Measurements from ENCODE around the gene CBFA2T3.

Gene CBFA2T3

DNA sequence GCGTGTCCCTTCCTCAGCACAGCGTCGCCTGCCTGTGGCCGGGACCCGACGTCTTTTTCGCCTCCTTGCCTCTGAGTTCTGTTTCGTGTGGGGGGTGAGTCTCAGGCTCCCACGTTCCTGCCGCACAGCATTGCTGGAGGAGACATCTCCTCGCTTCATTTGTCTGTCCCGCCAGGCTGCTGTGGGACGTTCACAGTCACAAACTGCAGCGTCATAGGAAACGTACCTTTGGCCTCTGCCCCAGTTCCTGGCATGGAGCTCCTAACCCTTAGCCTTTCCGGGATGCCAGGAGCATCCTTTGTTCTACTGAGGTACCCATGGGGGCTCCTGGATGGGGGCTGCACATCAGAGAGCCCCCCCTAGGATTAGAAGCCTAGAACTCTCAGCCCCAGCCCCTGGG is 18.2 kb upstream of the CBFA2T3 start:
- DNase-seq, result no peak

- DNase-seq, result no peak
Observed at GRCh38 chr16:88994695-88995094, 17.7 kb upstream of the CBFA2T3 start.

- no peak for DNase-seq
Observed at GRCh38 chr16:88993946-88994600, 17.1 kb upstream of the CBFA2T3 start.

DNA sequence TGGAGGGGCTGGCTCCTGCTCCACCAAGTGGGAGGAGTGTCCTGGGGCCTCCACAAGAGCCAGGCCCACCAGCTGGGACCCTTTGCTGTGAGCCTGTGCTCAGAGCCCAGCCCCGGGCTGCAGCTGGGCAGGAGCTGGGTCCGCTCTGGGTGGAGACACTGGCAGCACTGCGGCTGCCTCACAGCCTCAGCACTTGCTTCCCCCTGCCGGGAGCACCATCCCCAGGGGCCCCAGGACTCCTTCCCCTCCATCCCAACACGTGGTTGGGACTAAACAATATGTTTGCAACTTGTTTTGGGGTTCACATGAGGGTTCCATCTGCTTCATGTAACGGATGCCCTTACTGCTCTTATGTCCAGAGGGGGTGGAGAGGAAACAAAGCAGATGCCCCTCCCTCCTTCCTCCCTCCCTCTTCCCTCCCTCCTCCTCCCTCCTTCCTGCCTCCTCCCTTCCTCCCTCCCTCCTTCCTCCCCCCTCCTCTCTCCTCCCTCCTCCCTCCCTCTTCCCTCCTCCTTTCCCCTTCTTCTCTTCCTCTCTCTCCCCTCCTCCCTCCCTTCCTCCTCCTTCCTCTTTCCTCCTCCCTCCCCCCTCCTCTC is 16.3 kb upstream of the CBFA2T3 start:
- peak; percentile 83 for DNase-seq

GRCh38 chr16:88992351-88993165 is 15.6 kb upstream of the CBFA2T3 start:
- no peak for DNase-seq

- DNase-seq, result no peak
Observed at GRCh38 chr16:88991813-88992350, 14.9 kb upstream of the CBFA2T3 start.

DNA sequence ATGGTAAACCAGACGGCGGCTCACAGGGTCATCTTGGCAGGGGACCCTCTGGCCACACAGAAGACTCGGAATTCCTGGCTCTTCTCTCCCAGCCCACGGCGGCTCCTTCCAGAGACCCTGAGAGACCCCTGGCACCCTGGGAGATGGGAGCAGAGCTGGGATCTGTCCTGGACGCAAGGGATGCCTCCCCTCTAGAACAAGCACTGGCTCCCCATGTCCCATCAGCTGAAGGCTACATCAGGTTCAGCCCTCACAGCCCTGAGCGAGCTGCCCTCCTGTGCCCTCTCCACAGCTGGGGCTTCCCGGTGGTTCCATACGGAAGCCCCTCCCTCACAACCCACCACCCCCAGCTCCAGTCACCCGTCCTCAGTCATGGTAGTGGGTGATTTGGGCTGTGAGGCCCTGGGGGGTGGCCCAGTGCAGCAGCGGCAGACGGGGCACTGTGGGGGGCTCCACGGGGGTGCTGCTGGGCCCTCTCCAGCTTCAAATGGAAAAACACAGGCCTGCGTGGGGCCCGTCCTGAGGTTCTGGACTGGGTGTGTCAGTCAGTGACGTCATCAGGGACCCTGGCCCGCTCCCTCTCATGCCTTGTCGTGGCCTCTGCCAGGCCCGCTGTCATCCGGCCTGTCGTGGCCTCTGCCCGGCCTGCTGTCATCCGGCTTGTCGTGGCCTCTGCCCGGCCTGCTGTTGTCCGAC is 13.0 kb upstream of the CBFA2T3 start:
- no peak for DNase-seq

DNA sequence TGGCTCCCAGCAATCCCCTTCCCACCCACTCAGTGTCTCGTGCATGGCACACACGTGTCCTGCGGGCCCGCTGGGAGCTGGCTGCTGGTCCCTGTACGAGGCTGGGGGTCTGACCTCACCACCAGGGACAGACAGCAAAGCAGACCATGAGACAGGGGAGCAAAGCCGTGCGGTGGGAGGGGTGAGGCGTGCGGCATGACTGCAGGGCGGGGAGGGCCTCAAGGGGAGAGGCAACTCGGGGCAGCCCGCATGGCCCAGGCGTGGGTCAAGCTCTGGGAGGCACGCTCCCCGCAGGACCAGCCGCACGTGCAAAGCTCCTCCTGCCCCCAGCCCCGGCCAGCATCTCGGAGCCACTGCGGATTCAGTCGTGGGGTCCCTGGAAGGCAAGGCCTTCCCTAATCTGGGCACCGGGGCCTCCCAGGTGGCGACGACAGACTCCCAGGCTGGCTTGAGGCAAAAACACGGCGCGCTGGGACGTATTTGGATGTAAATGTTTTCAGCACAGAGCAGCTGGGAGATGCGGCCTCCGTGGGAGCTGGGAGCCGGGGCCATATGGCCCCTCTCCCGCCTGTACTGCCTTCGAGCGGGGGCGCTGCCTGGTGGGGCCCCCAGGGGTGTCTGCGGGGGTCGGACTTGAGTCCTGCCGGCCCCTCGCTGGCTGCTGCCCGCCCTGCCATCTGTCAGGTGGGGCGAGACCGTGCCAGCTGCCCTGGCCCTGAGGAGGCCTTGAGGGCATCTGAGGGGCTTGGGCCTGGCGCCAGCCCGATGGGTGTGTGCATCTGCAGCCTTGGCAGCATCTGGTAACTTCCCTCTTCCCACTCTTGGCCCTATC is 12.2 kb upstream of the CBFA2T3 start:
- DNase-seq, result peak; percentile 96

GRCh38 chr16:88985521-88985920 is 8.5 kb upstream of the CBFA2T3 start:
- DNase-seq, result no peak

- no peak for DNase-seq
Observed at GRCh38 chr16:88983771-88984687, 7.0 kb upstream of the CBFA2T3 start.

DNA sequence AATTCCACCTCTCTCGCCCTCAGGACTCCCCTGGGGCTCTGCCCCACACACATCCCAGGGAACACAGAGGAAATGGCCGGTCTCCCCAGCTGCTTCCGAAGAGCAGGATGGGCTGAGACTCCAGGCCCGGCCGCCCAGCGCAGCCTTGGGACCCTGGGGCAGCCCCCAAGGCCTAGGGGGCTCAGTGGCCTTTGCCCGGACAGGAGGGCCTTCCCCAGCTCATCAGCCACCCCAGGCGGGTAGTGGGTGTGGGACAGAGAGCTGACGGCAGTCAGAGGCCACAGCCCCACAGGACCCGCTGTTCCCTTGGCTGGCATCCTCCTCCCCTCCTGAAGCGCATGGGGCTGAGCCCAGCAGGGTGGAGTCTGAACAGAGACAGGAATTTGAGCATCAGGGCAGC is 6.2 kb upstream of the CBFA2T3 start:
- no peak for DNase-seq

GRCh38 chr16:88982286-88983084 is 5.5 kb upstream of the CBFA2T3 start:
- DNase-seq, result no peak

GRCh38 chr16:88979353-88980015 is 2.5 kb upstream of the CBFA2T3 start:
- no peak for DNase-seq

DNA sequence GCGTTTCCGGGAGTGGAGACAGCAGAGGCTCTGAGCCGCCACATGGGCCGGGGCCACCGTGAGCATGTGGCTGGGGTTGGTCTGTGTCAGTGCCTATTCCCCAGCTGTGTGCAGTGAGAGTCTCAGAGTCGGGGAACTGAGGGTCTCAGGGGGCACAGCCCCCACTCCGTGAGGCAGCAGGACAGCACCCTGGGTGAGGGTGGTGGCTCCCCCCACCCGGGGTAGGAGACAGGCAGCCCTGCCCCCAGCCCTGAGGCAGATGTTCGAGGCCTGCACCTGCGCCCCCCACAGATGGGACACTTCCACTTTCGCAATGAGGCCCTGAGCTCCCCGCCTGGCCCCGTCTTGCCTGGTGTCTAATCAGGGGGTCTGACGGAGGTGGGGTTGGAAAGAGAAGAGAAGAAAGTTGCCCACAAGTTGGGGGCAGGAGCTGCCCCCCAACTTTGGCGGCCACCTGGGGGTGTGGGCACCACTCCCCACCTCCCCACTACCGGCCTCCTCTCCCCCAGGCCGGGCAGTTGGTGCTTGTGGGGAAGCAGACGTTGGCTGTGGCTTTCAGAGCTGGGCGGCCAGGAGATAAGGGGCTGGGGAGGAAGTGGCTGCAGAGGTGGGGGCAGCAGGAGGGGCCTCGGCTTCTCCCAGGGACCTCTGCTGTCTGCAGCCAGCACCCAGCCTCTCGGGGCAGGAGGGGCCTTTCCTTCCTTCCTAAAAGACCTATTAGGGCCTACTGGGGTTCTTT is 1.8 kb upstream of the CBFA2T3 start:
- no peak for DNase-seq

- DNase-seq, result no peak
Observed at GRCh38 chr16:88977812-88978607, 1.0 kb upstream of the CBFA2T3 start.

DNA sequence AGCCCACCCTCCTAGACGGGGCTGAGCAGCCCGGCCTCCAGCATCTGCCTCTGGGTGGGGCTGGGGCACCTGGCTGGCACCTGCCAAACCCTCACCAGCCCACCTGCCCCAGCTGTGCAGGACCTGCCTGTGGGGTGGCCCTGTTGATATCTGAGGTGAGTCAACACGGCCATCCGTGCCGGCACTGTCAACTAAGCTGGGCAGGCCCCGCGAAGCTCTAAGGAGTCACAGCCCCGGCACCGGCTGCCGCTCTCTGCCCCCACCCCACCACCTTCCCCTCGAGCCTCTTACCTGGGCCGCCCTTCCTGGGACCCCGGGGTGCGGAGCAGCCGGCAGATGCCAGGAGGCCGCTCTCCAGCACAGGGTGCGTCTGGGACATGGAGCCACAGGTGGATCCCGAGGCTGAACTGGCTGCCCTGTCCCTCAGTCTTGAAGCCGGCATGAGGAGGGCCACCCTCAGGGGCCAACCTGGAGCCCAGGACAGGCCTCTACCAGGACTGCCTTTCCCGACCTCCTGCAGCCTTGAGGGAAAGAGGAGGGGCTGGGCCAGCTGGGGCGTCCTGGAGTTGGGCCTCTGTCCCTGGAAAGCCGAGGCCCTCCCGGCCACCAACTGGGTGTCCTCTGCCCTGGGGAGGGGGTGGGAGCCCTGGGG is 515 bp downstream of the CBFA2T3 start:
- no peak for DNase-seq

- DNase-seq, result no peak
Observed at GRCh38 chr16:88975511-88976061, 1.4 kb downstream of the CBFA2T3 start.
